Heart left ventricle (tissue), 13 donors: ENCODE measurements around the gene CSTF3.

Experiments
- CTCF ChIP-seq, 12 donors: fragments of 200-600 bp; sonication (generic) in 4 of 12; IDR thresholded peaks; one replicate each; pipeline versions ENCODE4 v1.5.0 to v1.8.0; 2018 to 2022; ENCODE audit warnings: antibody characterized with exemption in 12 of 12, mild to moderate bottlenecking in 5 of 12
- POLR2A ChIP-seq, 2 donors: fragments of 450-650 bp; IDR thresholded peaks; one replicate each; pipeline ENCODE4 v1.6.1; 2017; ENCODE audit warnings: antibody characterized with exemption in 2 of 2, mild to moderate bottlenecking in 2 of 2, moderate library complexity in 2 of 2
- donor health status: ischemic (EF 13 %, LVEDD 7.1; RV severe dilation, severe dysfunction).
- donor health status: DM: no; HTN: yes; CAD: no.
- donor health status: DM: no; HTN: no; CAD: no.
- donor health status: ischemic (EF 25% LVEDD 6.9; RV normal size, moderate dysfunction).
- donor health status: ischemic (EF 25% LVEDD 5.7; RV mildly dilated, moderate dysfunction).
- donor health status: ischemic (EF 35%, LVEDD 5.7; RV mildly dilated, moderate dysfunction).
- donor health status: nonischemic (EF 11% LVEDD 7.7; RV severe dilation, severe dysfunction).
- donor health status: DM: yes; HTN: yes; CAD: no.
- donor health status: PGD.
- donor health status: ischemic (EF 29% LVEDD 5.4; RV normal size, mild dysfunction).
- donor health status: nonischemic (EF 23%, LVEDD 6.1; RV moderate dilation, normal function).

GRCh38 chr11:33043221-33043830 lies 118.0 kb downstream of the CSTF3 start:
- TF ChIP-seq CTCF (IDR thresholded peaks at IDR 0.05), result no peak
- TF ChIP-seq POLR2A (IDR thresholded peaks at IDR 0.05), result no peak
